Esophagus squamous epithelium (tissue), 4 donors: ENCODE data around the gene UBE2S.

ENCODE experiments used
- POLR2A ChIP-seq, 4 donors: fragments of 450-650 bp; IDR thresholded peaks; one replicate each; pipeline ENCODE4 v1.6.1; 2017; ENCODE audit warnings: antibody characterized with exemption in 4 of 4, mild to moderate bottlenecking in 4 of 4, moderate library complexity in 3 of 4
- TF ChIP-seq, protein P1 (sequence below), 6 experiments: fragments of 450-650 bp in 4 of 6; fragments of 200-600 bp in 2 of 6; sonication (generic) in 2 of 6; IDR thresholded peaks; one replicate each; pipeline ENCODE4 v1.5.1; 2016 to 2019; ENCODE audit warnings: antibody characterized with exemption in 6 of 6, mild to moderate bottlenecking in 4 of 6, moderate library complexity in 4 of 6

DNA sequence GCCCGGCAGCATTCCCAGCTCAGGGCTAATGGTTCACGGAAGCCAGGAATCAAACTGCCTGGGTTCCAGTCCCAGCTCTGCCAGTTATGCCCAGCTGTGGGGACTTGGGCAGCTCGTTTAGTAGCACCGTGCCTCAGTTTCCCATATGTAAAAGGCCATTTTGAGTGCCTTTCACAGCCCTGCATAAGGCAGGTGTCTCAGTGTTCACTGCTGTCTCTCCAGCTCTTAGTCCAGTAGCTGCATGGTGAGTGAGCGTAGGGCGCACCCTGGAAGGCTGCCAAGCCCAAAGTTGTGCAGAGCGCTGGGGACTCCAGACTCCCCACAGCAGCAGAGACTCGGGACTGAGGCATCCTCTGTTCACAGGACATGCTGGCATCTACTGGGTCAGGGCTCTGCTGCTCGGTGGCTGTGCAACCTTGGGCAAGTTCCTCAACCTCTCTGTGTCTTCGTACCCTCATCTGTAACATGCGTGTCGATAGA is 16.4 kb downstream of the UBE2S start:
- TF ChIP-seq, protein P1, sequence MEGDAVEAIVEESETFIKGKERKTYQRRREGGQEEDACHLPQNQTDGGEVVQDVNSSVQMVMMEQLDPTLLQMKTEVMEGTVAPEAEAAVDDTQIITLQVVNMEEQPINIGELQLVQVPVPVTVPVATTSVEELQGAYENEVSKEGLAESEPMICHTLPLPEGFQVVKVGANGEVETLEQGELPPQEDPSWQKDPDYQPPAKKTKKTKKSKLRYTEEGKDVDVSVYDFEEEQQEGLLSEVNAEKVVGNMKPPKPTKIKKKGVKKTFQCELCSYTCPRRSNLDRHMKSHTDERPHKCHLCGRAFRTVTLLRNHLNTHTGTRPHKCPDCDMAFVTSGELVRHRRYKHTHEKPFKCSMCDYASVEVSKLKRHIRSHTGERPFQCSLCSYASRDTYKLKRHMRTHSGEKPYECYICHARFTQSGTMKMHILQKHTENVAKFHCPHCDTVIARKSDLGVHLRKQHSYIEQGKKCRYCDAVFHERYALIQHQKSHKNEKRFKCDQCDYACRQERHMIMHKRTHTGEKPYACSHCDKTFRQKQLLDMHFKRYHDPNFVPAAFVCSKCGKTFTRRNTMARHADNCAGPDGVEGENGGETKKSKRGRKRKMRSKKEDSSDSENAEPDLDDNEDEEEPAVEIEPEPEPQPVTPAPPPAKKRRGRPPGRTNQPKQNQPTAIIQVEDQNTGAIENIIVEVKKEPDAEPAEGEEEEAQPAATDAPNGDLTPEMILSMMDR (IDR thresholded peaks at IDR 0.05): no peak
- TF ChIP-seq POLR2A (IDR thresholded peaks at IDR 0.05): no peak
